IPS-18c (cell line): ENCODE data around the gene KRT75.
"Not testable (repeated sequence)": the region's sequence is repeated elsewhere in the genome, so short reads cannot be mapped to it uniquely, and the experiment has no call there.

Experiments used
- H3K4me3 ChIP-seq: 2 replicates; pipeline ENCODE4 v1.7.0; 2013; ENCODE audit warnings: low read depth, mild to moderate bottlenecking, low read length, moderate library complexity; ENCODE audit not compliant: insufficient read depth
- H3K9me3 ChIP-seq: one replicate; pipeline ENCODE4 v1.6.1; 2013; ENCODE audit warnings: mild to moderate bottlenecking, low read length, moderate library complexity; ENCODE audit not compliant: control insufficient read depth, insufficient read depth

KRT75 gene

GRCh38 chr12:52434081-52434733, at the start of gene KRT75:
Gene KRT75 (minus strand): TSS chr12:52434371. CDS start chr12:52434304, 67 bp downstream.
- no peaks in the 10 kb centered on the region for H3K9me3 ChIP-seq

GRCh38 chr12:52480073-52480472, 45.9 kb upstream of the KRT75 start:
- H3K4me3 ChIP-seq = no peak overlapping the region
- peaks cover 4% of the 10 kb centered on the region for H3K9me3 ChIP-seq

More at GRCh38 chr12:52434081-52434733, at the start of gene KRT75:
- no peak within 1 kb of the TSS for H3K4me3 ChIP-seq

- Histone ChIP-seq H3K9me3 (peaks cover 4% of the 10 kb centered on the region), H3K4me3 (no peak overlapping the region)
Observed at GRCh38 chr12:52477651-52478050, 43.5 kb upstream of the KRT75 start.

DNA sequence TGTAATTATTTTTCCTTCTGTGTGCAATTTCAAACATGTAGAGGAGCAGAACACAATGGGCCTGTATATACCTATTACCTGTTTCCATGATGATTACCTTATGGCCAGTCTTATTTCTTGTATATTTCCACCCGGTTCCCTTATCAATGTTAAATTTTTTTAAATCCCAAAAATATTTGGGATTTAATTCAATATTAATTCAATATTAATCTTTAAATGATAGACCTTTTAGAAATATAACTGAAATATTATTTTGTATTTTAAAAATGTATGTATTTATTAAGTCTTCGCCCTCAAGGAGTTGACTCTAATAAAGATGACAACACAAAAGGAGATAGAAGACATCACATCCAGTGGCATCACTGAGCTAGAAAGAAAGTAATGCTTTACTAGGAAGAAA, 40.0 kb upstream of the KRT75 start:
- Histone ChIP-seq H3K4me3 (no peak overlapping the region), H3K9me3 (no peaks in the 10 kb centered on the region)

GRCh38 chr12:52473768-52474167, 39.6 kb upstream of the KRT75 start, which contains the start of gene KRT6C:
Gene KRT6C (minus strand): TSS chr12:52473805. CDS start chr12:52473737, 68 bp downstream.
- Histone ChIP-seq H3K9me3 (no peaks in the 10 kb centered on the region), H3K4me3 (no peak within 1 kb of the TSS)

DNA sequence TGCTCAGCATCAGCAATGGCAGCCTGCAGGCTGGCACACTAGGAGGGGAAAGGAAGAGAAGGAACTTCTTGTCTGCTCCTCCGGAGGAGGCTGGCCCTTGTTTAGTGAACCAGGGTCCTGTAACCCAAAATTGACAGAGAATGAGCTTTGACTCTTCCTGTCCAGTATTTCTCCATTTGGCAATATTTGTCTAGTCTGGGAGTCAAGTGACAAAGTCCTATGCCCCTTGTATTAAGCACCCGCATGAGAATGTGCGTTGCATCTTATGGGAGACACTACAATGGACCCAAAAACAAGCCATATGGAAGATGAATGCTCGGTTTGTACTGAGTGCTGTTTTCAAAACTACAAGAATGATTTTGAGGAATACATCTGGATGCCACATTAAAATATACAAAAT, 35.7 kb upstream of the KRT75 start:
- Histone ChIP-seq H3K9me3 (no peaks in the 10 kb centered on the region), H3K4me3 (no peak overlapping the region)

- peaks cover 2% of the 10 kb centered on the region for H3K9me3 ChIP-seq
Observed at GRCh38 chr12:52464897-52465296, 30.7 kb upstream of the KRT75 start.

DNA sequence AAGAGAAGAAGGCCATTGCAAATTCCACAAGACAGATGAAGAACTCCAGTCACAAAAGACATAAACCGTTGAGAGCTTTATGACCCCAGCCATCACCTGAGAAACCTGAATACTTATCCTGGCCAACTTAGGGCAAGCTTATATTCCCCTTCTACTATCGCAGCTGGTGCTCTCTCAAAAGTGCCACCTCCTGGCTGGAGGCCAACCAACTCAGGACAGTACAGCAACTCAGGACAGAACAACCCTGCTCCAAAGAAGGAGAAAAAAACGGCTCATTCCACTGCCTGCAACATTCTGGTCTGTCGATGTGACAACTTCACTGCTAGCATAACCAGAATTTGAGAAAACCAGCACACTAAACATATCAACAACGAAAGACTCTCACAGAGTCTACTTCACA, 27.5 kb upstream of the KRT75 start:
- Histone ChIP-seq H3K4me3 (no peak overlapping the region), H3K9me3 (peaks cover 2% of the 10 kb centered on the region)

More at GRCh38 chr12:52464897-52465296, 30.7 kb upstream of the KRT75 start:
- H3K4me3 ChIP-seq = no peak overlapping the region

- Histone ChIP-seq H3K9me3 (peaks cover 2% of the 10 kb centered on the region), H3K4me3 (no peak overlapping the region)
Observed at GRCh38 chr12:52458861-52459260, 24.7 kb upstream of the KRT75 start.

GRCh38 chr12:52455821-52456220, 21.6 kb upstream of the KRT75 start:
- Histone ChIP-seq H3K4me3 (no peak overlapping the region), H3K9me3 (peaks cover 2% of the 10 kb centered on the region)

DNA sequence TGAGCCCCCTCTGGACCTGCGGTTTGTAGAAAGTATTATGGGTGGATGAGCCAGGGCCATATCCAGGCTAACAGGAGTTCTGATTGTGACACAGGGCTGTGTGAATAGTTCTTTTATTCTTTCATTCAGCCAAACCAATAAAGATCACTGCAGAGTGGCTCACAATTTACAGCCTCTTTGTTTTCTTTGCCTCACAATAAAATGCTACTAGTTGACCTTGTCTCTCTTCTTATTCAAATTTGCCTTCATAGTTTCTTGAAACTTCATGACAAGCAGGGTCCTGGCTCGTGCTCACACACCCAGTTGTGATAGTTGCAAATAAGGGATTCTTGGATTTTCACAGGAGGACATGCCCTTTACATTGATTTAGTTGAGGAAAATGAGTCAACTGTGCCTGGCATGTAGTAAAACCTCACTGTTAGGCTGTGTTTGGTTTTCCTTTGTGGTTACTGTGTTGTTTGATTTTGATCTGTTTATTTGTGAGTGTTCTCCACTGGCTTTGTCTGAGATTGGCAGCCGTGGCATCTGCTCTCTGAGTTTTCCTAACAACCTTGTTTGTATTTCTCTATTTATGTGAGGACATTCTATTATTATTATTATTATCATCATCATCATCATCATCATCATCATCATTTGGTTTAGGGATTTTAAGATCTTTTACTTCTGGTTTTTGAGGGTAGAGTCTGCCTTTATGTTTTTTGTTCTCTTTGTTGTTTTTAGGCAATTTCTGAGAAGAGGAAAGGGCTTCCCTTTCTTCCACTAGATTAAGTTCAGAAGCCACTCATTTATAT, 20.4 kb upstream of the KRT75 start:
- H3K4me3 ChIP-seq = no peak overlapping the region
- no peaks in the 10 kb centered on the region for H3K9me3 ChIP-seq

- peaks cover 2% of the 10 kb centered on the region for H3K9me3 ChIP-seq
- H3K4me3 ChIP-seq = no peak within 1 kb of the TSS
Observed at GRCh38 chr12:52452101-52452500, 17.9 kb upstream of the KRT75 start, which contains the start of gene KRT6B. Gene KRT6B (minus strand): TSS chr12:52452146. CDS start chr12:52452078, 68 bp downstream.

- H3K4me3 ChIP-seq = no peak overlapping the region
- H3K9me3 ChIP-seq = peaks cover 2% of the 10 kb centered on the region
Observed at GRCh38 chr12:52448228-52448627, 14.1 kb upstream of the KRT75 start.

DNA sequence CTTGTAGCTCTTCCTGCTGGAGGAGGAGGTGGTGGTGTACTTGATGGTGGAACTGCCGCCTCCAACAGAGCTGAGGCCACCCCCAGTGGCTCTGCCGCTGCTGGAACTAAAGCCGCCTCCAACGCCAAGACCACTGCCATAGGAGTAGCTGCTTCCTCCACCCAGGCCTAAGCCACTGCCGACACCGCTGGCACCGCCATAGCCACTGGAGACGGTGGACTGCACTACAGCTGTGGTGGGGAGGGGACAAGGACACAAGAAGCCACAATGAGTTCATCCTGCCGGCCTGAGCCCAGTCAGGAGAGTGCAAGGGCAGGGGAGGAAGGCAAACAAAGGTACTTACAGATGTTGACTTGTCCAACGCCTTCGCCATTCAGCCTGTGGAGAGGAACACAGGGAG, 13.0 kb upstream of the KRT75 start:
- not testable (repeated sequence) for H3K4me3 ChIP-seq, H3K9me3 ChIP-seq

DNA sequence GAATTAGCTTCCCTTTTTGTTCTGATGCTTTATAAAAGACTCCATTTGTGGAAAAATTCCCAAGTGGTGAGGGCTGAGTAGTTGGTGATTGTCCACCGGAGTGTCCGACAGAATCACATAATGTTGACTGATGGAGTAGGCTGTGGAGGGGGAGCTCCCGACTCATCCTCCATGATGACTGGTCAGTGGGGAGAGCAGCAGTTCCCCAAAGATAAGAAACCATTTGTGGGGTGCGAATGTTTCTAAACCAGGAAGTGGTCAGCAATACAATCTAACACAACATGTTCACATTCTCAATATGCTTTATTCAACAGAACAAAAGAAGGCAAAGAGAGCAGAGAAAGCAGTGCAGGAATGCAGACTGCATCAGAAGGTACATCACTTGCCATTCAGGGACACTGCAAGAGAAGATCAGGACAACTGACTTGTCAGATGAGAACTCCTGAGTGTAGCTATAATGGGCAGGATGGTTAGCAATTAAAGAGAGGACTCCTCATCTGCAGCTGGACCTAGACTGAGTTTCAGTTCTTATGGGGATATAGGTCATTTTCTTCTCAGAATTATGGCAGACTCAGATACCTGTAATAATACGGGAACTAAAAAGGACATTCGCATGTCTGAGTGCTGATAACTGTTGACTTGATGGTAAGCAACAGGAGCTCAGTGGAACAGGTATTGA, 12.3 kb upstream of the KRT75 start:
- peaks cover 2% of the 10 kb centered on the region for H3K9me3 ChIP-seq

GRCh38 chr12:52445876-52446275, 11.7 kb upstream of the KRT75 start:
- Histone ChIP-seq H3K4me3 (no peak overlapping the region), H3K9me3 (peaks cover 2% of the 10 kb centered on the region)

More for the DNA sequence above, 12.3 kb upstream of the KRT75 start:
- no peak overlapping the region for H3K4me3 ChIP-seq

DNA sequence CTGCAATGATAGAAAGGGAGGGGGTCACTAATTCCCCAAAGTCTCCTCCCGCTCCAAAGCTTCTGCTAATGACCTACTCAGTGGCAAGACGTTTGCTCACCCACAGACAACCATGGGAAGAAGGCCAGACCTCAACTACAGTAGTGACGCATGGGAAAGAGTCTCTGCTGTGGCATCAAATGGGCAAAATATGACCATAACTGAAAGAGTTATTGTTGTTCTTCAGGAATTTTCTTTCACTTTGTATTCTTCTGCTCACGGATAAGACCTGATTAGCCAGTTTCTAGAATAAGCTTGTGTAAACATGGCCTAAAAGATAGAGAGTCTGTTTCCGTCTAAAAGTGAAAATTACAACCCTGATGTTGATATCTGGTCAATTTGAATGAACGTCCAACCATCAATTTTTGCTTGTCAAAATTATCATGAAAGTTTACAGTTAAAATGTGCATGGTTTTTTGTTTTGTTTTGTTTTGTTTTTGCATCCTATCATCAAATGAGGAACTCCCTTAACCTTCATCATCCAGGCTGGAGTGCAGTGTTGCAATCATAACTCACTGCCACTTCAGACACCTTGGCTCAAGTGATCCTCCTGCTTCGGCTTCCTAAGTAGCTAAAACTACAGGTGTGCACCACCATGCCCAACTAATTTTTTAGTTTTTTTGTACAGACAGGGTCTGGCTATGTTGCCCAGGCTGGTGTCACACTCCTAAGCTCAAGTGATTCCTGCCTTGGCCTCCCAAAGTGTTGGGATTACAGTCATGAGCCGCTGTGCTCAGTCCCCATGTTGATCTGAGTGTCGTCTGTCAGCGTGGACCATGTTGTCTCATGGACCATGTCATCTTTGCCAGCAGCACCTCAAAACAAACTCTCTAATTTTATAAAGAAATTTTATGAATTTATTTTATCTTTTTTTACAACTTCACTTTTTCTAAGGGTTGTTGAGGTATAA, 10.8 kb upstream of the KRT75 start:
- H3K9me3 ChIP-seq = peaks cover 2% of the 10 kb centered on the region

More for the DNA sequence above, 10.8 kb upstream of the KRT75 start:
- H3K4me3 ChIP-seq = no peak overlapping the region
